ENCODE measurements around the gene PTPRN2.

DNA sequence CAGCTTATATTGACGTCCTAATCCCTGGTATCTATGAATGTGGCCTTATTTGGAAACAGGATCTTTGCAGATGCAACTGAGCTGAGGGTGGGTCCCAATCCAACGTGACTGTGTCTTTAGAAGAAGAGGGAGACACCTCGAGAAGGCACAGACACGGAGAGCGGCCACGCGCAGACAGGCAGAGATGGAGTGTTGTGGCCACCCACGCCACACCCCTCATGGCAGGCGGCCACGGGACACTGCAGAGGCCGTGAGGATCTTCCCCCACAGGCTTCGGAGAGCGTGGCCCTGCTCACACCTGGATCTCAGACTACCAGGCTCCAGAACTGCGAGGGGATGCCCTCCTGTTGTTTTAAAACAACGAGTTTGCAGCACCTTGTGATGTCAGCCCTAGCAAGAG, 1005.9 kb downstream of the PTPRN2 start:
- TF ChIP-seq TAF1 (IDR thresholded peaks at IDR 0.05; ENCODE audit: low read depth, low read length) (no peak), POLR2AphosphoS5 (IDR thresholded peaks at IDR 0.05; ENCODE audit: low read depth, low read length) (no peak), EP300 (IDR thresholded peaks at IDR 0.05; ENCODE audit: borderline replicate concordance in 1 of 2, low read depth in 2 of 2, low read length in 2 of 2) (no peak), TBP (IDR thresholded peaks at IDR 0.05; ENCODE audit: low read depth, low read length) (no peak), KDM1A (IDR thresholded peaks at IDR 0.05; ENCODE audit: borderline replicate concordance, low read length) (no peak), POLR2A (IDR thresholded peaks at IDR 0.05; ENCODE audit: control extremely low read depth in 1 of 2, low read depth in 2 of 2, low read length in 2 of 2) (no peak), SUZ12 (IDR thresholded peaks at IDR 0.05; ENCODE audit: low read length) (no peak), RFX5 (IDR thresholded peaks at IDR 0.05; ENCODE audit: borderline replicate concordance, low read depth, low read length) (no peak), RAD21 (IDR thresholded peaks at IDR 0.05 in 1 of 2, conservative IDR thresholded peaks at IDR 0.05 in 1 of 2; ENCODE audit: low read depth in 2 of 2, low read length in 2 of 2) (no peak), SP1 (IDR thresholded peaks at IDR 0.05; ENCODE audit: low read depth, low read length) (no peak)
- TF ChIP-seq, protein P1, sequence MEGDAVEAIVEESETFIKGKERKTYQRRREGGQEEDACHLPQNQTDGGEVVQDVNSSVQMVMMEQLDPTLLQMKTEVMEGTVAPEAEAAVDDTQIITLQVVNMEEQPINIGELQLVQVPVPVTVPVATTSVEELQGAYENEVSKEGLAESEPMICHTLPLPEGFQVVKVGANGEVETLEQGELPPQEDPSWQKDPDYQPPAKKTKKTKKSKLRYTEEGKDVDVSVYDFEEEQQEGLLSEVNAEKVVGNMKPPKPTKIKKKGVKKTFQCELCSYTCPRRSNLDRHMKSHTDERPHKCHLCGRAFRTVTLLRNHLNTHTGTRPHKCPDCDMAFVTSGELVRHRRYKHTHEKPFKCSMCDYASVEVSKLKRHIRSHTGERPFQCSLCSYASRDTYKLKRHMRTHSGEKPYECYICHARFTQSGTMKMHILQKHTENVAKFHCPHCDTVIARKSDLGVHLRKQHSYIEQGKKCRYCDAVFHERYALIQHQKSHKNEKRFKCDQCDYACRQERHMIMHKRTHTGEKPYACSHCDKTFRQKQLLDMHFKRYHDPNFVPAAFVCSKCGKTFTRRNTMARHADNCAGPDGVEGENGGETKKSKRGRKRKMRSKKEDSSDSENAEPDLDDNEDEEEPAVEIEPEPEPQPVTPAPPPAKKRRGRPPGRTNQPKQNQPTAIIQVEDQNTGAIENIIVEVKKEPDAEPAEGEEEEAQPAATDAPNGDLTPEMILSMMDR (IDR thresholded peaks at IDR 0.05; ENCODE audit: control extremely low read depth in 1 of 3, insufficient read depth in 1 of 3, low read depth in 1 of 3, low read length in 3 of 3): no peak
- TF ChIP-seq, protein P2, sequence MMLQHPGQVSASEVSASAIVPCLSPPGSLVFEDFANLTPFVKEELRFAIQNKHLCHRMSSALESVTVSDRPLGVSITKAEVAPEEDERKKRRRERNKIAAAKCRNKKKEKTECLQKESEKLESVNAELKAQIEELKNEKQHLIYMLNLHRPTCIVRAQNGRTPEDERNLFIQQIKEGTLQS (IDR thresholded peaks at IDR 0.05; ENCODE audit: insufficient read depth, low read depth, low read length): no peak
- TF ChIP-seq, protein P3, sequence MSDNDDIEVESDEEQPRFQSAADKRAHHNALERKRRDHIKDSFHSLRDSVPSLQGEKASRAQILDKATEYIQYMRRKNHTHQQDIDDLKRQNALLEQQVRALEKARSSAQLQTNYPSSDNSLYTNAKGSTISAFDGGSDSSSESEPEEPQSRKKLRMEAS (IDR thresholded peaks at IDR 0.05): no peak

All from H1 (cell line).